GM12875 (cell line): ENCODE measurements around the gene LIN37.

ENCODE experiments used
- H3K4me3 ChIP-seq: one replicate; pipeline ENCODE4 v1.5.1; 2011; ENCODE audit warnings: low read depth, low read length, control low read depth
- TF ChIP-seq, protein P1 (sequence below): IDR thresholded peaks from 2 replicates; pipeline ENCODE4 v1.5.1; 2011; ENCODE audit warnings: low read depth, mild to moderate bottlenecking, control low read depth, inconsistent platforms, low read length, moderate library complexity, borderline replicate concordance; ENCODE audit not compliant: insufficient read depth

Gene LIN37

GRCh38 chr19:35742121-35742724, 6.2 kb upstream of the LIN37 start, which contains the start of gene IGFLR1:
Gene IGFLR1 (minus strand): TSS chr19:35742452. CDS start chr19:35741180, 1,272 bp downstream.
- TF ChIP-seq, protein P1, sequence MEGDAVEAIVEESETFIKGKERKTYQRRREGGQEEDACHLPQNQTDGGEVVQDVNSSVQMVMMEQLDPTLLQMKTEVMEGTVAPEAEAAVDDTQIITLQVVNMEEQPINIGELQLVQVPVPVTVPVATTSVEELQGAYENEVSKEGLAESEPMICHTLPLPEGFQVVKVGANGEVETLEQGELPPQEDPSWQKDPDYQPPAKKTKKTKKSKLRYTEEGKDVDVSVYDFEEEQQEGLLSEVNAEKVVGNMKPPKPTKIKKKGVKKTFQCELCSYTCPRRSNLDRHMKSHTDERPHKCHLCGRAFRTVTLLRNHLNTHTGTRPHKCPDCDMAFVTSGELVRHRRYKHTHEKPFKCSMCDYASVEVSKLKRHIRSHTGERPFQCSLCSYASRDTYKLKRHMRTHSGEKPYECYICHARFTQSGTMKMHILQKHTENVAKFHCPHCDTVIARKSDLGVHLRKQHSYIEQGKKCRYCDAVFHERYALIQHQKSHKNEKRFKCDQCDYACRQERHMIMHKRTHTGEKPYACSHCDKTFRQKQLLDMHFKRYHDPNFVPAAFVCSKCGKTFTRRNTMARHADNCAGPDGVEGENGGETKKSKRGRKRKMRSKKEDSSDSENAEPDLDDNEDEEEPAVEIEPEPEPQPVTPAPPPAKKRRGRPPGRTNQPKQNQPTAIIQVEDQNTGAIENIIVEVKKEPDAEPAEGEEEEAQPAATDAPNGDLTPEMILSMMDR: no peak
- peak within 1 kb of the TSS; percentile 72 for H3K4me3 ChIP-seq

GRCh38 chr19:35743640-35744429, 4.5 kb upstream of the LIN37 start:
- TF ChIP-seq, protein P1: no peak
- no peak overlapping the region for H3K4me3 ChIP-seq

GRCh38 chr19:35744430-35745327, 3.7 kb upstream of the LIN37 start:
- TF ChIP-seq, protein P1: 0 out of 2 replicates have a peak, but pooled peaks have one; percentile 2

GRCh38 chr19:35745328-35746086, 2.9 kb upstream of the LIN37 start, which contains the start of the genes PSENEN and U2AF1L4:
Gene PSENEN (plus strand): TSS chr19:35745651. CDS start chr19:35745931, 280 bp downstream.
Gene U2AF1L4 (minus strand): TSS chr19:35745418. CDS start chr19:35745391, 27 bp downstream.
- TF ChIP-seq, protein P1: no peak

More at GRCh38 chr19:35744430-35745327, 3.7 kb upstream of the LIN37 start:
- H3K4me3 ChIP-seq: peak overlapping the region; percentile 60

DNA sequence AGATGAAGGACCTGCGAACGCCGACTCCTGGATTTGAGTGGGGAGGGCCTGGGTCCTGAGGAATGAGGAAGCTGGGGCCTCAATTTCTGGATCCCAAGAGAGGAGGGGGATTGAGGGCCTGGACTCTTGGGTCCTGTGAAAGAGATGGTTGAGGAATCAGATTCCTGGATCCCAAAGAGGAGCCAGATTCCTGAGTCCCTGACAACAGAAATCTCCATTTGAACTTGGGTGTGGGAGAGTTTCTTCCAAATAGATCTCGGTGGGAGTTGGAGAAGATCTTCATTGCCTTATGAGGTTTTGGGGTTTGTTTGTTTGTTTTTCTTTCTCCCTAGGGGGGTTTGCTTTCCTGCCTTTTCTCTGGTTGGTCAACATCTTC, 2.3 kb upstream of the LIN37 start:
- peak overlapping the region; percentile 62 for H3K4me3 ChIP-seq
- TF ChIP-seq, protein P1: no peak

More at GRCh38 chr19:35745328-35746086, 2.9 kb upstream of the LIN37 start, which contains the start of the genes PSENEN and U2AF1L4:
- peak within 1 kb of the TSS; percentile 62 for H3K4me3 ChIP-seq

GRCh38 chr19:35746531-35746930, 1.8 kb upstream of the LIN37 start:
- TF ChIP-seq, protein P1: no peak
- no peak overlapping the region for H3K4me3 ChIP-seq
